Panc1 (cell line): ENCODE data around the gene TSC22D1. TPM values are rescaled to one million over a fixed set of nuclear protein-coding genes. Genes with fewer than 3 reads are reported as not detected.

Experiments used
- ATAC-seq: fragments of 200-7000 bp; cut with Tn5 transposase; 2 replicates; pipeline ENCODE4 v1.9.1; 2020; ENCODE audit warnings: mild to moderate bottlenecking, moderate library complexity
- BruUV-seq: library from RNA; stranded (reverse); fragments of 400-500 nt; replicated peaks from 2 replicates; lab custom pipeline; 2021; lab: Mats Ljungman, UMichigan
- CTCF ChIA-PET: fragments of 300-600 bp; sonication (Branson Sonifier 250); formaldehyde crosslinking; loops from one replicate; lab custom pipeline; 2022; ENCODE audit warnings: antibody characterized with exemption; lab: Charles Lee
- POLR2A ChIA-PET: fragments of 300-600 bp; sonication (Branson Sonifier 250); formaldehyde crosslinking; loops from one replicate; lab custom pipeline; 2022; ENCODE audit warnings: antibody characterized with exemption; lab: Charles Lee
- DNase-seq: peaks from one replicate; pipeline ENCODE4 v3.0.0-alpha.2; 2010; ENCODE audit warnings: low read depth, low spot score
- H3K27ac ChIP-seq: 2 replicates; pipeline ENCODE4 v1.5.1; 2011; ENCODE audit warnings: mild to moderate bottlenecking, low read length, inconsistent platforms
- H3K27me3 ChIP-seq: fragments of 200-500 bp; sonication (Bioruptor generic); 2 replicates; pipeline ENCODE4 v1.6.0; 2014; ENCODE audit warnings: low read length, inconsistent platforms; ENCODE audit not compliant: control insufficient read depth, insufficient read depth
- H3K36me3 ChIP-seq: fragments of 200-500 bp; sonication (Bioruptor generic); 2 replicates; pipeline ENCODE4 v1.5.1; 2014; ENCODE audit warnings: inconsistent platforms, mild to moderate bottlenecking, low read length, moderate library complexity; ENCODE audit not compliant: control insufficient read depth, insufficient read depth
- H3K4me1 ChIP-seq: 2 replicates; pipeline ENCODE4 v1.5.1; 2011; ENCODE audit warnings: inconsistent platforms, mild to moderate bottlenecking, low read length, moderate library complexity; ENCODE audit not compliant: control insufficient read depth, insufficient read depth
- H3K4me3 ChIP-seq, 2 experiments: 2 replicates each; pipeline ENCODE4 v1.5.1; 2011 to 2012; ENCODE audit warnings: low read depth in 2 of 2, low read length in 2 of 2, mild to moderate bottlenecking in 2 of 2, inconsistent platforms in 1 of 2, moderate library complexity in 1 of 2
- H3K9me3 ChIP-seq: fragments of 200-500 bp; sonication (Bioruptor generic); 2 replicates; pipeline ENCODE4 v1.5.1; 2014; ENCODE audit warnings: low read depth, mild to moderate bottlenecking, inconsistent platforms, low read length, moderate library complexity; ENCODE audit not compliant: control insufficient read depth, insufficient read depth
- POLR2AphosphoS5 ChIP-seq: IDR thresholded peaks from 2 replicates; pipeline ENCODE4 v1.6.1; 2012; ENCODE audit warnings: mild to moderate bottlenecking, low read depth, low read length, moderate library complexity
- REST ChIP-seq, 2 experiments: IDR thresholded peaks; 2 replicates each; pipeline ENCODE4 v1.6.1; 2011 to 2012; ENCODE audit warnings: low read depth in 2 of 2, control low read depth in 1 of 2, low read length in 1 of 2, mild to moderate bottlenecking in 1 of 2, moderate library complexity in 1 of 2; ENCODE audit not compliant: insufficient read depth in 1 of 2
- SIN3A ChIP-seq: IDR thresholded peaks from 2 replicates; pipeline ENCODE4 v1.6.1; 2012; ENCODE audit warnings: low read depth, mild to moderate bottlenecking, low read length, moderate library complexity, borderline replicate concordance; ENCODE audit not compliant: insufficient read depth
- TCF7L2 ChIP-seq: IDR thresholded peaks from 2 replicates; pipeline ENCODE4 v1.6.1; 2011; ENCODE audit warnings: mild to moderate bottlenecking, low read depth, low read length, inconsistent platforms
- in situ Hi-C: cut with HindIII; loops from 2 replicates; pipeline ENCODE4 v1.10.0; 2016; ENCODE audit warnings: low sequenced_read_pairs, low pct_unique_long_range_greater_than_20kb
- intact Hi-C: fragments of 100-400 bp; cut with micrococcal nuclease; formaldehyde crosslinking; loops from one replicate; pipeline ENCODE4 v1.10.0; 2022; ENCODE audit not compliant: unreplicated experiment
- total RNA-seq: library from RNA; stranded (reverse); gene quantifications from one replicate; pipeline ENCODE4 v1.2.1, GENCODE V29; 2021; ENCODE audit not compliant: unreplicated experiment
- TF ChIP-seq, protein P1 (sequence below): fragments of 450-650 bp; IDR thresholded peaks from 2 replicates; pipeline ENCODE4 v1.5.1; 2017; ENCODE audit warnings: mild to moderate bottlenecking

The TSC22D1 gene
- total RNA-seq, 1 experiment from 2014 or later: 31.8 TPM

DNA sequence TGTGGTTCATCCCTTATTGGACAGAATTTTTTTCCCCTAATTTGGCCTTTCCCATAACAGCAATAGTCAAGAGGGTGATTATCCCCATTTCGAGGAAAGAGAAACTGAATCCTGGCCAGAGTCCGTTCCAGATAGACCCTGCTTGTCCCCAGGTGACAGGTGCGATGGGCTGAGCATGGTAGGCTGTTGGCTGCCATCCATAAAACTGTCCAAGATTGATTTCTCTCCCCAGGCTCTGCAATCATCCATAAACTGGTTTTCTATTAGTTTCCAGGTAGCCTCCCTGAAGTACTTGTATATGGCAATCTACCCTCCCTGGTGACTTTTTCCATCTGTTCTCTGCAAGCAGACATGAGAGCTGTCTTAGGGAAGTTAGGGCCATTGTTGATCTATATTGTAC, 177.1 kb downstream of the TSC22D1 start:
- ATAC-seq: no peak
- intact Hi-C loops: no loop called here
- no peaks in the 10 kb centered on the region for H3K27me3 ChIP-seq
- no TSS peak for BruUV-seq
- no peak for TF ChIP-seq POLR2AphosphoS5
- no peak for TF ChIP-seq TCF7L2
- no peak for TF ChIP-seq SIN3A
- no peak for TF ChIP-seq REST (IDR thresholded peaks at IDR 0.05; ENCODE audit: insufficient read depth in 1 of 2, low read depth in 2 of 2, low read length in 1 of 2)
- TF ChIP-seq, protein P1, sequence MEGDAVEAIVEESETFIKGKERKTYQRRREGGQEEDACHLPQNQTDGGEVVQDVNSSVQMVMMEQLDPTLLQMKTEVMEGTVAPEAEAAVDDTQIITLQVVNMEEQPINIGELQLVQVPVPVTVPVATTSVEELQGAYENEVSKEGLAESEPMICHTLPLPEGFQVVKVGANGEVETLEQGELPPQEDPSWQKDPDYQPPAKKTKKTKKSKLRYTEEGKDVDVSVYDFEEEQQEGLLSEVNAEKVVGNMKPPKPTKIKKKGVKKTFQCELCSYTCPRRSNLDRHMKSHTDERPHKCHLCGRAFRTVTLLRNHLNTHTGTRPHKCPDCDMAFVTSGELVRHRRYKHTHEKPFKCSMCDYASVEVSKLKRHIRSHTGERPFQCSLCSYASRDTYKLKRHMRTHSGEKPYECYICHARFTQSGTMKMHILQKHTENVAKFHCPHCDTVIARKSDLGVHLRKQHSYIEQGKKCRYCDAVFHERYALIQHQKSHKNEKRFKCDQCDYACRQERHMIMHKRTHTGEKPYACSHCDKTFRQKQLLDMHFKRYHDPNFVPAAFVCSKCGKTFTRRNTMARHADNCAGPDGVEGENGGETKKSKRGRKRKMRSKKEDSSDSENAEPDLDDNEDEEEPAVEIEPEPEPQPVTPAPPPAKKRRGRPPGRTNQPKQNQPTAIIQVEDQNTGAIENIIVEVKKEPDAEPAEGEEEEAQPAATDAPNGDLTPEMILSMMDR: no peak
- no peaks in the 10 kb centered on the region for H3K9me3 ChIP-seq
- ChIA-PET CTCF (no interaction called here), POLR2A (no interaction called here)
- H3K36me3 ChIP-seq: no peaks in the 10 kb centered on the region
- DNase-seq: no peak
- no peak overlapping the region for H3K27ac ChIP-seq
- no peak overlapping the region for H3K4me3 ChIP-seq
- in situ Hi-C loops: no loop called here
- peaks cover 5% of the 10 kb centered on the region; the same call in 1 of the 2 replicates for H3K4me1 ChIP-seq

DNA sequence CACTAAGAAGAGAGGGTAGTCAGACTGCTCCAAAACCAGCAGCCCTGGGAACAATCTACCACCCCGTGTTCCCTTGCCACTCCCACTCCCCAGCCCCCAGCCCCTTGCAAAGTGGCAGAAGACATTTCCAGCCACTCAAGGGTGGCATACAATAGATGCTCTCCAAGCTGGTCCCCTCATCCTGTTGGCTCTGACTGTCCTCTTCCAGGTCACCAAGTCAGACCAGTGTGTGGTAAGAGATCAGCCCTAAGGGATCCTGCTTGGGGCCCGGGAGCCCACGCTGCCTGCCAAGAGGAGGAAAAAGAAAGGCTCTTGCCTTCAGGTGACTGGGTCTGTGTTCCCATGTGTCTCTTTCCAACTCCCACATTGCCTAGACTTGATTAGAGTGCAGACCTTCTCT, 177.5 kb downstream of the TSC22D1 start:
- 0 out of 2 replicates have a peak, but pooled peaks cover 2% of the 10 kb centered on the region for H3K4me1 ChIP-seq
- H3K36me3 ChIP-seq: no peaks in the 10 kb centered on the region
- DNase-seq (no peak), ATAC-seq (no peak)
- H3K4me3 ChIP-seq: no peak overlapping the region
- ChIA-PET POLR2A (no interaction called here), CTCF (no interaction called here)
- in situ Hi-C loops (no loop called here), intact Hi-C loops (no loop called here)
- no TSS peak for BruUV-seq
- no peak overlapping the region for H3K27ac ChIP-seq
- H3K9me3 ChIP-seq: no peaks in the 10 kb centered on the region
- H3K27me3 ChIP-seq: no peaks in the 10 kb centered on the region
- TF ChIP-seq REST (IDR thresholded peaks at IDR 0.05; ENCODE audit: insufficient read depth in 1 of 2, low read depth in 2 of 2, low read length in 1 of 2): no peak
- no peak for TF ChIP-seq SIN3A
- no peak for TF ChIP-seq POLR2AphosphoS5
- no peak for TF ChIP-seq TCF7L2
- TF ChIP-seq, protein P1: no peak
